ENCODE measurements around the gene RAB38.

The RAB38 gene

GRCh38 chr11:88158081-88158480, 17.2 kb downstream of the RAB38 start:
- no peak for DNase-seq (ENCODE audit: low read depth)
- TF ChIP-seq CTCF (IDR thresholded peaks at IDR 0.05; ENCODE audit: low read depth, low read length, missing control alignments), result no peak
- no peak overlapping the region for H3K4me3 ChIP-seq (ENCODE audit: low read depth, low read length)

GRCh38 chr11:88157370-88157769, 17.9 kb downstream of the RAB38 start:
- TF ChIP-seq CTCF (IDR thresholded peaks at IDR 0.05; ENCODE audit: low read depth, low read length, missing control alignments), result no peak
- H3K4me3 ChIP-seq (ENCODE audit: low read depth, low read length), result no peak overlapping the region
- no peak for DNase-seq (ENCODE audit: low read depth)

- no peak for TF ChIP-seq CTCF (IDR thresholded peaks at IDR 0.05; ENCODE audit: low read depth, low read length, missing control alignments)
- H3K4me3 ChIP-seq (ENCODE audit: low read depth, low read length), result no peak overlapping the region
- DNase-seq (ENCODE audit: low read depth), result no peak
Measured at GRCh38 chr11:88152381-88152780, 22.9 kb downstream of the RAB38 start.

- no peak overlapping the region for H3K4me3 ChIP-seq (ENCODE audit: low read depth, low read length)
- DNase-seq (ENCODE audit: low read depth), result no peak
- no peak for TF ChIP-seq CTCF (IDR thresholded peaks at IDR 0.05; ENCODE audit: low read depth, low read length, missing control alignments)
Measured at GRCh38 chr11:88151709-88152265, 23.5 kb downstream of the RAB38 start.

- TF ChIP-seq CTCF (IDR thresholded peaks at IDR 0.05; ENCODE audit: low read depth, low read length, missing control alignments), result no peak
- DNase-seq (ENCODE audit: low read depth), result no peak
- H3K4me3 ChIP-seq (ENCODE audit: low read depth, low read length), result no peak overlapping the region
Measured at GRCh38 chr11:88146106-88146505, 29.1 kb downstream of the RAB38 start.

GRCh38 chr11:88139865-88140264, 35.4 kb downstream of the RAB38 start:
- H3K4me3 ChIP-seq (ENCODE audit: low read depth, low read length), result no peak overlapping the region
- no peak for TF ChIP-seq CTCF (IDR thresholded peaks at IDR 0.05; ENCODE audit: low read depth, low read length, missing control alignments)

GRCh38 chr11:88131764-88132470, 43.3 kb downstream of the RAB38 start:
- H3K4me3 ChIP-seq (ENCODE audit: low read depth, low read length), result no peak overlapping the region
- no peak for TF ChIP-seq CTCF (IDR thresholded peaks at IDR 0.05; ENCODE audit: low read depth, low read length, missing control alignments)
- DNase-seq (ENCODE audit: low read depth), result no peak

More at GRCh38 chr11:88139865-88140264, 35.4 kb downstream of the RAB38 start:
- DNase-seq (ENCODE audit: low read depth), result no peak

Measured in GM12864 (cell line).